Ovary (tissue), 9 donors: ENCODE measurements around the gene IL21. TPM values are rescaled to one million over a fixed set of nuclear protein-coding genes. Genes with fewer than 3 reads are reported as not detected.

ENCODE experiments used
- DNase-seq, 5 donors: peaks; one replicate each; pipeline ENCODE4 v3.0.0-alpha.2; 2019 to 2020
- H3K27ac ChIP-seq, 2 donors: fragments of 200-600 bp; one replicate each; pipeline versions ENCODE4 v1.5.1 to v1.8.0; 2019 to 2022
- H3K27me3 ChIP-seq: fragments of 200-600 bp; one replicate; pipeline ENCODE4 v1.8.0; 2022
- H3K36me3 ChIP-seq: fragments of 200-600 bp; sonication (generic); one replicate; pipeline ENCODE4 v1.5.1; 2019
- H3K4me1 ChIP-seq: one replicate; pipeline ENCODE4 v1.8.1; 2013; ENCODE audit warnings: mild to moderate bottlenecking, moderate library complexity; ENCODE audit not compliant: insufficient read depth
- H3K4me3 ChIP-seq: fragments of 200-600 bp; sonication (generic); one replicate; pipeline ENCODE4 v1.5.1; 2017
- H3K9me3 ChIP-seq, 2 donors: fragments of 200-600 bp in 1 of 2; sonication (generic) in 1 of 2; one replicate each; pipeline versions ENCODE4 v1.5.1 to v1.8.1; 2013 to 2019; ENCODE audit warnings: mild to moderate bottlenecking in 1 of 2, moderate library complexity in 1 of 2
- CTCF ChIP-seq, 3 donors: fragments of 450-650 bp in 2 of 3; fragments of 200-600 bp in 1 of 3; IDR thresholded peaks; one replicate each; pipeline versions ENCODE4 v1.5.1 to v1.8.0; 2016 to 2022; ENCODE audit warnings: antibody characterized with exemption in 3 of 3, mild to moderate bottlenecking in 1 of 3
- EP300 ChIP-seq: sonication (generic); formaldehyde crosslinking; IDR thresholded peaks from one replicate; pipeline ENCODE4 v1.6.1; 2017; ENCODE audit warnings: antibody characterized with exemption
- POLR2A ChIP-seq: fragments of 450-650 bp; IDR thresholded peaks from one replicate; pipeline ENCODE4 v1.6.1; 2017; ENCODE audit warnings: antibody characterized with exemption, mild to moderate bottlenecking, moderate library complexity
- WGBS, 3 donors: extraction: QIAGEN DNeasy Blood & Tissue Kit in 1 of 3; methylation state at CpG; one replicate each; pipeline versions ENCODE4 v1.1.5 to v1.1.7; 2013 to 2017; 5-methylcytosine and 5-hydroxymethylcytosine counted together
- intact Hi-C, 4 donors: fragments of 100-400 bp; cut with DNase I; formaldehyde crosslinking; loops; one replicate each; pipeline versions ENCODE4 v1.11.0 to v1.15.1; 2022 to 2023
- polyA plus RNA-seq, 2 donors: library from polyadenylated mRNA; stranded (reverse); fragments of 200-250 nt in 1 of 2; fragments of 350-450 nt in 1 of 2; fragmentation: Illumina TruSeq in 1 of 2; extraction: RNeasy Lipid Tissue Mini Kit (QIAGEN cat#74804) in 1 of 2; gene quantifications; one replicate each; pipeline ENCODE4 v1.2.3, GENCODE V29; 2013 to 2014
- total RNA-seq, 7 donors: library from RNA; depleted of rRNA in 2 of 7; stranded (reverse); fragments of >200 nt in 2 of 7; fragmentation: NEBNext Ultra II Directional in 3 of 7; extraction: Animal tissue kit (Norgen Biotek cat#: 25700) in 3 of 7; gene quantifications; one replicate each; pipeline versions ENCODE4 v1.1.0 to v1.2.4, GENCODE V29; 2016 to 2023
- donor health status: DM: no; HTN: no; CAD: no; lungs with moderate emphysema.
- donor health status: DM: no; HTN: no; CAD: no.
- donor health status: Bipolar disorder and iron deficiency.
- donor health status: DM: yes; HTN: yes; CAD: no.
- donor health status: DM: no; HTN: no; CAD: no.
- donor health status: DM: yes; HTN: yes; CAD: no.

The IL21 gene
- total and polyA plus RNA-seq, 9 donors: 0.31 TPM; not detected in 8

- H3K9me3 ChIP-seq: no peaks in the 10 kb centered on the region
- DNase-seq: no peak
- peaks cover 1% of the 10 kb centered on the region for H3K4me1 ChIP-seq
- H3K36me3 ChIP-seq: no peaks in the 10 kb centered on the region
- H3K4me3 ChIP-seq: no peak overlapping the region
- H3K27me3 ChIP-seq: no peaks in the 10 kb centered on the region
- 68 to 84% (median 77%) methylated on average over 4 of the region's 4 CpGs for WGBS, 3 donors
- H3K27ac ChIP-seq: no peak overlapping the region
- TF ChIP-seq POLR2A (no peak), EP300 (no peak), CTCF (IDR thresholded peaks at IDR 0.05) (no peak)
- intact Hi-C loops: loop anchor here in 1 of 4 donors (10.0 kb wide), 1 partner anchor 108 kb away; no protein-coding TSS in a partner anchor
These were observed 14.4 kb downstream of the IL21 start for GRCh38 chr4:122606364-122607043.

- Histone ChIP-seq H3K36me3 (no peaks in the 10 kb centered on the region), H3K27me3 (no peaks in the 10 kb centered on the region), H3K9me3 (no peaks in the 10 kb centered on the region), H3K27ac (no peak overlapping the region), H3K4me1 (peaks cover 1% of the 10 kb centered on the region), H3K4me3 (no peak overlapping the region)
- no peak for DNase-seq
- TF ChIP-seq EP300 (no peak), POLR2A (no peak), CTCF (IDR thresholded peaks at IDR 0.05) (no peak)
- intact Hi-C loops: loop anchor here in 2 of 4 donors (5.0 to 10.0 kb wide), 2 partner anchors 111 to 328 kb away; no protein-coding TSS in a partner anchor
- 55 to 68% (median 64%) methylated on average over 1 of the region's 1 CpG for WGBS, 3 donors
These were observed 16.7 kb downstream of the IL21 start for GRCh38 chr4:122604146-122604545.

GRCh38 chr4:122603156-122603574 is 17.7 kb downstream of the IL21 start:
- no peak overlapping the region for H3K4me3 ChIP-seq
- no peak for DNase-seq
- peaks cover 1% of the 10 kb centered on the region for H3K4me1 ChIP-seq
- TF ChIP-seq CTCF (IDR thresholded peaks at IDR 0.05) (no peak), EP300 (no peak), POLR2A (no peak)
- no peak overlapping the region for H3K27ac ChIP-seq
- no peaks in the 10 kb centered on the region for H3K27me3 ChIP-seq
- no peaks in the 10 kb centered on the region for H3K9me3 ChIP-seq
- 66 to 71% (median 69%) methylated on average over 8 of the region's 8 CpGs for WGBS, 3 donors
- no peaks in the 10 kb centered on the region for H3K36me3 ChIP-seq
- intact Hi-C loops: loop anchor here in 2 of 4 donors (5.0 to 10.0 kb wide), 2 partner anchors 112 to 329 kb away; no protein-coding TSS in a partner anchor

GRCh38 chr4:122602277-122603142 is 18.4 kb downstream of the IL21 start:
- Histone ChIP-seq H3K4me1 (peaks cover 1% of the 10 kb centered on the region), H3K36me3 (no peaks in the 10 kb centered on the region), H3K9me3 (no peaks in the 10 kb centered on the region), H3K4me3 (no peak overlapping the region), H3K27me3 (no peaks in the 10 kb centered on the region), H3K27ac (no peak overlapping the region)
- intact Hi-C loops: loop anchor here in 2 of 4 donors (5.0 to 10.0 kb wide), 2 partner anchors 112 to 330 kb away; no protein-coding TSS in a partner anchor
- peak in 1 of 5 donors; percentile 17 for DNase-seq
- no peak for TF ChIP-seq POLR2A
- 20 to 26% (median 24%) methylated on average over 13 of the region's 13 CpGs for WGBS, 3 donors
